Neural progenitor cell (in vitro differentiated cells): ENCODE results near the gene ZNF143. TPM values are rescaled to one million over a fixed set of nuclear protein-coding genes. Genes with fewer than 3 reads are reported as not detected.

Experiments
- DNase-seq: peaks from one replicate; pipeline ENCODE4 v3.0.0-alpha.2; 2016; ENCODE audit warnings: low spot score
- H2AFZ ChIP-seq: fragments of 200-600 bp; sonication (generic); replicated peaks from 2 replicates; pipeline ENCODE4 v1.6.1; 2016; ENCODE audit warnings: antibody characterized with exemption
- H3F3A ChIP-seq: fragments of 200-600 bp; sonication (generic); 2 replicates; pipeline ENCODE4 v1.6.1; 2016; ENCODE audit warnings: antibody characterized with exemption, low read depth
- H3K27ac ChIP-seq: fragments of 200-600 bp; sonication (generic); 2 replicates; pipeline ENCODE4 v1.5.1; 2016; ENCODE audit warnings: mild to moderate bottlenecking
- H3K27me3 ChIP-seq: fragments of 200-600 bp; sonication (generic); 2 replicates; pipeline ENCODE4 v1.6.1; 2016; ENCODE audit warnings: mild to moderate bottlenecking, moderate library complexity
- H3K36me3 ChIP-seq: fragments of 200-600 bp; sonication (generic); 2 replicates; pipeline ENCODE4 v1.5.1; 2016
- H3K4me1 ChIP-seq: fragments of 200-600 bp; sonication (generic); 2 replicates; pipeline ENCODE4 v1.6.1; 2016; ENCODE audit warnings: mixed run types
- H3K4me2 ChIP-seq: fragments of 200-600 bp; sonication (generic); 2 replicates; pipeline ENCODE4 v1.6.1; 2016
- H3K4me3 ChIP-seq: fragments of 200-600 bp; sonication (generic); 2 replicates; pipeline ENCODE4 v1.5.1; 2016
- H3K79me2 ChIP-seq: fragments of 200-600 bp; sonication (generic); 2 replicates; pipeline ENCODE4 v1.6.1; 2016; ENCODE audit warnings: low read depth
- H3K9ac ChIP-seq: fragments of 200-600 bp; sonication (generic); 2 replicates; pipeline ENCODE4 v1.6.1; 2016
- H3K9me3 ChIP-seq: fragments of 200-600 bp; sonication (generic); 2 replicates; pipeline ENCODE4 v1.5.1; 2016; ENCODE audit warnings: low read depth
- H4K20me1 ChIP-seq: fragments of 200-600 bp; sonication (generic); 2 replicates; pipeline ENCODE4 v1.6.1; 2016; ENCODE audit warnings: low read depth
- H3K27ac Mint-ChIP-seq: 3 replicates; pipeline ENCODE4 v1.8.0; 2021; ENCODE audit warnings: mixed read lengths
- H3K27me3 Mint-ChIP-seq: 2 replicates; pipeline ENCODE4 v1.8.0; 2022; ENCODE audit warnings: low read depth, mild to moderate bottlenecking, inconsistent platforms, moderate library complexity, mixed read lengths; ENCODE audit not compliant: insufficient read depth
- H3K36me3 Mint-ChIP-seq: 3 replicates; pipeline ENCODE4 v1.8.0; 2021; ENCODE audit warnings: mixed read lengths
- H3K4me1 Mint-ChIP-seq: 3 replicates; pipeline ENCODE4 v1.8.0; 2021; ENCODE audit warnings: mixed read lengths
- H3K4me3 Mint-ChIP-seq: 3 replicates; pipeline ENCODE4 v1.8.0; 2021; ENCODE audit warnings: mild to moderate bottlenecking, moderate library complexity, mixed read lengths
- H3K9me3 Mint-ChIP-seq: 3 replicates; pipeline ENCODE4 v1.8.0; 2020; ENCODE audit warnings: mixed read lengths
- CTCF ChIP-seq: fragments of 200-600 bp; sonication (generic); IDR thresholded peaks from 2 replicates; pipeline ENCODE4 v1.5.1; 2017; ENCODE audit warnings: antibody characterized with exemption, mild to moderate bottlenecking
- EZH2 ChIP-seq: fragments of 200-600 bp; sonication (generic); IDR thresholded peaks from 2 replicates; pipeline ENCODE4 v1.6.1; 2017; ENCODE audit warnings: antibody characterized with exemption, mild to moderate bottlenecking, moderate library complexity
- EZH2phosphoT487 ChIP-seq: fragments of 200-600 bp; sonication (generic); IDR thresholded peaks from 2 replicates; pipeline ENCODE4 v1.6.1; 2017; ENCODE audit warnings: antibody characterized with exemption
- total RNA-seq: library from RNA; depleted of rRNA; stranded (reverse); fragments of >200 nt; gene quantifications from 2 replicates; pipeline ENCODE4 v1.2.3, GENCODE V29; 2015; ENCODE audit warnings: low replicate concordance

Gene ZNF143
- total RNA-seq, 1 donor from 2014 or later = 56.9 TPM

DNA sequence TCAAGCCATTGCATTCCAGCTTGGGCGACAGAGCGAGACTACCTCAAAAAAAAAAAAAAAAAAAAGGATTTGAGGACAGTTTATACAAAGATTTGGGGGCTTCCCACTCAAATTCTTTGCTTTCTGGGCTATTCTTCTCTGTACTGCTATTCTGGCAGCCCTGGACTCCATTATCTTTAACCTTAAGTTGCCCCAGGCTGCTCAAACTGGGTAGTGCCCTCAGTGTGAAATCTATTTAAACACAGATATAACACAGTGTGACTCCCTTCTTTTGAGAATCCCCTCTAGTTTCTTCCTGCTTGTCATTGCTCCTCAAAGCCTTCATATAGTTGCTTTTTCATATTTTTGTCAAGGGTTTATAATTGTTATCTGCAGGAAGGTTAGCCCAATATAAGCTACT lies 63.2 kb downstream of the ZNF143 start:
- H3K79me2 ChIP-seq = no peaks in the 10 kb centered on the region
- peaks cover 24% of the 10 kb centered on the region for H3K36me3 Mint-ChIP-seq
- no peak overlapping the region for H3K9ac ChIP-seq
- H3K36me3 ChIP-seq = peaks cover 6% of the 10 kb centered on the region
- H3K27me3 ChIP-seq = no peaks in the 10 kb centered on the region
- no peaks in the 10 kb centered on the region for H3K9me3 ChIP-seq
- peaks cover 18% of the 10 kb centered on the region for H3F3A ChIP-seq
- peaks cover 2% of the 10 kb centered on the region for H3K4me1 ChIP-seq
- H4K20me1 ChIP-seq = no peaks in the 10 kb centered on the region
- no peaks in the 10 kb centered on the region for H3K27me3 Mint-ChIP-seq
- TF ChIP-seq EZH2phosphoT487 = no peak
- no peak for TF ChIP-seq CTCF
- no peak for TF ChIP-seq EZH2
- H3K4me3 ChIP-seq = no peak overlapping the region
- H3K9me3 Mint-ChIP-seq = no peaks in the 10 kb centered on the region
- no peak overlapping the region for H2AFZ ChIP-seq
- DNase-seq = no peak
- H3K27ac ChIP-seq = no peak overlapping the region
- H3K4me1 Mint-ChIP-seq = peaks cover 21% of the 10 kb centered on the region
- H3K4me3 Mint-ChIP-seq = no peak overlapping the region
- H3K4me2 ChIP-seq = no peak overlapping the region
- H3K27ac Mint-ChIP-seq = no peak overlapping the region

DNA sequence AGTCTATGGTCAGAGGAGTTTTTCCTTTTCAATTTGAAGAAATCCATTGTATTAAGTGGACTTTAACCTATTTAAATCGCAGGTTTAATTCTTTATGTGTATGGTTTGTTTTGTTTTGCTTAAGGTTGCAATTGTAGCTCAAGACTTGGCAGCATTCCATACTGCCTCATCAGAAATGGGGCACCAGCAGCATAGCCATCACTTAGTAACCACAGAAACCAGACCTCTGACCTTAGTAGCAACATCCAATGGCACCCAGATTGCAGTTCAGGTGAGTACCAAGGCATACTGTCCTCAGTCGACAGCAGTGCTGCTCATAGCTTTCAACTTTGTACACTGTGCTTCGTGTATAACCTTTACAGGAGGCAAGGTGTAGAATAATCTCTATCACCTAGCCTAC lies 64.3 kb downstream of the ZNF143 start:
- Mint-ChIP-seq H3K4me3 (no peak overlapping the region), H3K4me1 (peaks cover 30% of the 10 kb centered on the region), H3K27ac (no peak overlapping the region), H3K27me3 (no peaks in the 10 kb centered on the region), H3K9me3 (no peaks in the 10 kb centered on the region), H3K36me3 (peaks cover 21% of the 10 kb centered on the region)
- Histone ChIP-seq H3K9ac (no peak overlapping the region), H3K9me3 (no peaks in the 10 kb centered on the region), H3K36me3 (peaks cover 6% of the 10 kb centered on the region), H3K4me2 (no peak overlapping the region), H3K4me1 (peaks cover 13% of the 10 kb centered on the region), H3K27ac (no peak overlapping the region), H3K27me3 (no peaks in the 10 kb centered on the region), H3F3A (peaks cover 29% of the 10 kb centered on the region), H3K79me2 (no peaks in the 10 kb centered on the region), H4K20me1 (no peaks in the 10 kb centered on the region), H3K4me3 (no peak overlapping the region), H2AFZ (no peak overlapping the region)
- no peak for TF ChIP-seq CTCF
- no peak for TF ChIP-seq EZH2
- no peak for TF ChIP-seq EZH2phosphoT487
- DNase-seq = no peak

GRCh38 chr11:9527481-9528135 lies 66.8 kb downstream of the ZNF143 start:
- peaks cover 14% of the 10 kb centered on the region for H3K36me3 Mint-ChIP-seq
- no peak overlapping the region for H3K4me3 Mint-ChIP-seq
- no peak overlapping the region for H3K4me2 ChIP-seq
- no peak overlapping the region for H2AFZ ChIP-seq
- H3K27ac Mint-ChIP-seq = no peak overlapping the region
- no peak overlapping the region for H3K9ac ChIP-seq
- no peaks in the 10 kb centered on the region for H3K27me3 ChIP-seq
- H3F3A ChIP-seq = peaks cover 33% of the 10 kb centered on the region
- H3K9me3 ChIP-seq = no peaks in the 10 kb centered on the region
- TF ChIP-seq EZH2phosphoT487 (no peak), EZH2 (no peak), CTCF (no peak)
- H3K9me3 Mint-ChIP-seq = no peaks in the 10 kb centered on the region
- no peaks in the 10 kb centered on the region for H3K27me3 Mint-ChIP-seq
- H4K20me1 ChIP-seq = no peaks in the 10 kb centered on the region
- H3K27ac ChIP-seq = no peak overlapping the region
- H3K4me1 ChIP-seq = peaks cover 17% of the 10 kb centered on the region
- DNase-seq = no peak
- H3K36me3 ChIP-seq = peaks cover 3% of the 10 kb centered on the region
- H3K4me1 Mint-ChIP-seq = peaks cover 33% of the 10 kb centered on the region
- H3K79me2 ChIP-seq = no peaks in the 10 kb centered on the region
- no peak overlapping the region for H3K4me3 ChIP-seq
